Caco-2 (cell line): ENCODE data around the gene MOGAT1. TPM values are rescaled to one million over a fixed set of nuclear protein-coding genes. Genes with fewer than 3 reads are reported as not detected.

Source experiments
- BruUV-seq: library from RNA; stranded (reverse); fragments of 400-500 nt; replicated peaks from 2 replicates; lab custom pipeline; 2021; lab: Mats Ljungman, UMichigan
- CTCF ChIA-PET: fragments of 300-600 bp; sonication (Branson Sonifier 250); formaldehyde crosslinking; loops from one replicate; lab custom pipeline; 2022; ENCODE audit warnings: antibody characterized with exemption; lab: Charles Lee
- POLR2A ChIA-PET: fragments of 300-600 bp; sonication (Branson Sonifier 250); formaldehyde crosslinking; loops from one replicate; lab custom pipeline; 2022; ENCODE audit warnings: antibody characterized with exemption; lab: Charles Lee
- DNase-seq, 2 experiments: peaks; one replicate each; pipeline versions ENCODE4 v3.0.0 to v3.0.0-alpha.2; 2020 to 2022
- H3K27me3 ChIP-seq: replicated peaks from 2 replicates; pipeline ENCODE4 v1.6.0; 2011; ENCODE audit warnings: low read length; ENCODE audit not compliant: control insufficient read depth, insufficient read depth
- H3K36me3 ChIP-seq: 2 replicates; pipeline ENCODE4 v1.5.1; 2011; ENCODE audit warnings: low read length; ENCODE audit not compliant: control insufficient read depth, insufficient read depth
- H3K4me1 ChIP-seq: fragments of 250-450 bp; sonication (Bioruptor Pico); 2 replicates; pipeline ENCODE4 v1.5.1; 2020; ENCODE audit warnings: mild to moderate bottlenecking
- H3K4me3 ChIP-seq: 2 replicates; pipeline ENCODE4 v1.5.1; 2011; ENCODE audit warnings: low read depth, mild to moderate bottlenecking, control low read depth, low read length
- H3K9me3 ChIP-seq: fragments of 250-450 bp; sonication (Bioruptor Pico); 2 replicates; pipeline ENCODE4 v1.5.1; 2020; ENCODE audit warnings: mild to moderate bottlenecking, moderate library complexity
- H3K27ac Mint-ChIP-seq: one replicate; pipeline ENCODE4 v1.8.0; 2022; ENCODE audit warnings: mixed read lengths; ENCODE audit not compliant: unreplicated experiment
- H3K27me3 Mint-ChIP-seq: one replicate; pipeline ENCODE4 v1.8.0; 2022; ENCODE audit warnings: mixed read lengths; ENCODE audit not compliant: insufficient read depth, unreplicated experiment
- H3K36me3 Mint-ChIP-seq: one replicate; pipeline ENCODE4 v1.8.0; 2022; ENCODE audit warnings: mild to moderate bottlenecking, mixed read lengths; ENCODE audit not compliant: insufficient read depth, unreplicated experiment
- H3K4me1 Mint-ChIP-seq: one replicate; pipeline ENCODE4 v1.8.0; 2022; ENCODE audit warnings: low read depth, mixed read lengths; ENCODE audit not compliant: unreplicated experiment
- H3K4me3 Mint-ChIP-seq: one replicate; pipeline ENCODE4 v1.8.0; 2022; ENCODE audit warnings: mild to moderate bottlenecking, moderate library complexity, mixed read lengths; ENCODE audit not compliant: unreplicated experiment
- H3K9me3 Mint-ChIP-seq: one replicate; pipeline ENCODE4 v1.8.0; 2022; ENCODE audit warnings: mixed read lengths; ENCODE audit not compliant: unreplicated experiment
- CTCF ChIP-seq, 2 experiments: fragments of 200-600 bp in 1 of 2; IDR thresholded peaks; 1 replicate in 1 of 2; 2 replicates in 1 of 2; pipeline versions ENCODE4 v1.5.1 to v1.8.0; 2011 to 2022; ENCODE audit warnings: antibody characterized with exemption in 1 of 2, control low read depth in 1 of 2, inconsistent platforms in 1 of 2, low read depth in 1 of 2, low read length in 1 of 2, mild to moderate bottlenecking in 1 of 2, moderate library complexity in 1 of 2; ENCODE audit not compliant: insufficient read depth in 1 of 2, severe bottlenecking in 1 of 2, unreplicated experiment in 1 of 2
- intact Hi-C: fragments of 100-400 bp; cut with micrococcal nuclease; formaldehyde crosslinking; loops from one replicate; pipeline ENCODE4 v1.10.0; 2022; ENCODE audit not compliant: unreplicated experiment
- total RNA-seq: library from RNA; stranded (reverse); gene quantifications from 2 replicates; pipeline ENCODE4 v1.2.3, GENCODE V29; 2022

Gene MOGAT1
- total RNA-seq, 1 experiment from 2014 or later: not detected

GRCh38 chr2:222652491-222653255 is 18.8 kb upstream of the MOGAT1 start:
- ChIA-PET POLR2A (no interaction called here), CTCF (no interaction called here)
- DNase-seq: no peak
- peaks cover 20% of the 10 kb centered on the region for H3K4me1 Mint-ChIP-seq
- TF ChIP-seq CTCF (IDR thresholded peaks at IDR 0.05; ENCODE audit: insufficient read depth in 1 of 2, low read depth in 1 of 2, low read length in 1 of 2, severe bottlenecking in 1 of 2, unreplicated experiment in 1 of 2): no peak
- no peaks in the 10 kb centered on the region for H3K27me3 Mint-ChIP-seq
- BruUV-seq: no TSS peak
- Histone ChIP-seq H3K36me3 (no peaks in the 10 kb centered on the region), H3K4me1 (peaks cover 5% of the 10 kb centered on the region; the same call in 1 of the 2 replicates), H3K4me3 (no peak overlapping the region), H3K9me3 (no peaks in the 10 kb centered on the region), H3K27me3 (no peaks in the 10 kb centered on the region)
- H3K27ac Mint-ChIP-seq: no peak overlapping the region
- H3K4me3 Mint-ChIP-seq: peak overlapping the region; percentile 8
- intact Hi-C loops: no loop called here
- H3K36me3 Mint-ChIP-seq: peaks cover 28% of the 10 kb centered on the region
- no peaks in the 10 kb centered on the region for H3K9me3 Mint-ChIP-seq

- CTCF ChIA-PET: no interaction called here
- peak overlapping the region; percentile 8 for H3K4me3 Mint-ChIP-seq
- Histone ChIP-seq H3K36me3 (no peaks in the 10 kb centered on the region), H3K9me3 (no peaks in the 10 kb centered on the region), H3K27me3 (no peaks in the 10 kb centered on the region), H3K4me1 (peaks cover 5% of the 10 kb centered on the region; the same call in 1 of the 2 replicates), H3K4me3 (no peak overlapping the region)
- peaks cover 22% of the 10 kb centered on the region for H3K36me3 Mint-ChIP-seq
- POLR2A ChIA-PET: no interaction called here
- TF ChIP-seq CTCF (IDR thresholded peaks at IDR 0.05; ENCODE audit: insufficient read depth in 1 of 2, low read depth in 1 of 2, low read length in 1 of 2, severe bottlenecking in 1 of 2, unreplicated experiment in 1 of 2): no peak
- no peak overlapping the region for H3K27ac Mint-ChIP-seq
- H3K27me3 Mint-ChIP-seq: no peaks in the 10 kb centered on the region
- no TSS peak for BruUV-seq
- no peak for DNase-seq
- intact Hi-C loops: no loop called here
- peaks cover 20% of the 10 kb centered on the region for H3K4me1 Mint-ChIP-seq
- no peaks in the 10 kb centered on the region for H3K9me3 Mint-ChIP-seq
These were observed 18.2 kb upstream of the MOGAT1 start for GRCh38 chr2:222653280-222653679.

- H3K4me3 Mint-ChIP-seq: peak within 1 kb of the TSS; percentile 92
- H3K27me3 Mint-ChIP-seq: no peaks in the 10 kb centered on the region
- H3K9me3 ChIP-seq: no peaks in the 10 kb centered on the region
- no TSS peak for BruUV-seq
- no peaks in the 10 kb centered on the region for H3K27me3 ChIP-seq
- H3K36me3 Mint-ChIP-seq: peaks cover 18% of the 10 kb centered on the region
- no peaks in the 10 kb centered on the region for H3K36me3 ChIP-seq
- peaks cover 13% of the 10 kb centered on the region for H3K4me1 Mint-ChIP-seq
- H3K4me3 ChIP-seq: peak within 1 kb of the TSS; percentile 96
- peak; percentile 97 to 98 for DNase-seq
- peak within 1 kb of the TSS; percentile 95 for H3K27ac Mint-ChIP-seq
- ChIA-PET POLR2A (interaction anchor here (0.6 kb wide), 1 partner anchor 15 kb away, joined by 3 read pairs; no protein-coding TSS in a partner anchor), CTCF (no interaction called here)
- peaks cover 5% of the 10 kb centered on the region; the same call in 1 of the 2 replicates for H3K4me1 ChIP-seq
- H3K9me3 Mint-ChIP-seq: no peaks in the 10 kb centered on the region
- intact Hi-C loops: loop anchor here (1.0 kb wide), 3 partner anchors 15 to 1181 kb away; partner anchors contain the start of genes AP1S3 and MOGAT1
- no peak for TF ChIP-seq CTCF (IDR thresholded peaks at IDR 0.05; ENCODE audit: insufficient read depth in 1 of 2, low read depth in 1 of 2, low read length in 1 of 2, severe bottlenecking in 1 of 2, unreplicated experiment in 1 of 2)
These were observed 15.5 kb upstream of the MOGAT1 start, which contains the start of gene FARSB for GRCh38 chr2:222655787-222656525. Gene FARSB (minus strand): TSS chr2:222656092. CDS start chr2:222656073, 19 bp downstream.
